HG03432 (cell line): ENCODE data around the gene KIZ.

ENCODE experiments used
- ATAC-seq: cut with Tn5 transposase; IDR thresholded peaks from one replicate; pipeline ENCODE4 v1.9.1; 2021; ENCODE audit warnings: mild to moderate bottlenecking, moderate library complexity; ENCODE audit not compliant: unreplicated experiment

Gene KIZ

DNA sequence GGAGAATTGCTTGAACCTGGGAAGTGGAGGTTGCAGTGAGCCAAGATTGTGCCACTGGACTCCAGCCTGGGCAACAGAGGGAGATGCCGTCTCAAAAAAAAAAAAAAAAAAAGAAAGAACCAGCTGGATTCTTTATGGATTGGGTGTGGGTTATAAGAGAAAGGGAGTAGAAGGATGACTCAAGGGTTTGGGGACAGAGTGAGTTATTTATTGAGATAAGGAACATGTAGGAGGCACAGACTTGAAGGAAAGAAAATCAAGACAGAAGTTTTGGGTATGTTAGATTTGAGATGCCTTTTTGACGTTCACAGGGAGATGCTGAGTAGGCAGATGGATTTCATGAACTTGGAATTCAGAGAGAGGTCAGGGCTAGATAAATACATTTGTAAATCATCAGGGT, 47.6 kb downstream of the KIZ start:
- ATAC-seq: no peak

DNA sequence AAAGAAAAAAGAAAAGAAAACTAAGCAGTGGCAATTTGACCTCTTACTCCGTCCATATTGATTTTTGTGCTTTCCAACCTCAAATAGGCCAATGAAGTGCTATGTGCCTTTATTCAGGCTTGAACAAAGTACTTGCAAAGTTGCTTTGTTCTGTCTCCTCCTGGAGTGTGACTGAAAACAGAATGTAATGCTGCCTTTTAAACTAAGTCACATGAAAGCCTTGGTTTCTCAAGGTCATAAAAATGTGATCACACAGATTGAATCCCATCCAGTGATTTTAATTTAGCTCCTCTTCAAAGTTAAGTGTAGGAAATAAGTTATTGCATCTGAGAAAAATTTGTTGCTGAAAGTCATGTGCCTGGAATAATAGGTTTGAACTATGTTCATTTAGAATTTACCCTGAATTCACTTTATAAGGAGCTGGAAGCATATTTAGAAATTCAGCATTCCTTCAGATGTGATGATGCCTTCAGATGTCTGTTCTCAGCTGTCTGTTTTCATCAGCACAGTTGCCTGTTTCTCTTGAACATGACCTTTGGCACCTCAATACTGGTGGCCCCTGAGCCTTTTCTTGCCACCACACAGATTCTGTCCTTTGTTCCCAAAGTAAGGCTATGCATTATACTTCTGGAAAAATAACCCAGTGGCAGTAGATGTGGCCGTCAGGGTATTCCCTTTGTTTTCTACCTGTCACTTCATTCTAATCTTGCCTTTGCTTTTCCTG, 48.8 kb downstream of the KIZ start:
- no peak for ATAC-seq

DNA sequence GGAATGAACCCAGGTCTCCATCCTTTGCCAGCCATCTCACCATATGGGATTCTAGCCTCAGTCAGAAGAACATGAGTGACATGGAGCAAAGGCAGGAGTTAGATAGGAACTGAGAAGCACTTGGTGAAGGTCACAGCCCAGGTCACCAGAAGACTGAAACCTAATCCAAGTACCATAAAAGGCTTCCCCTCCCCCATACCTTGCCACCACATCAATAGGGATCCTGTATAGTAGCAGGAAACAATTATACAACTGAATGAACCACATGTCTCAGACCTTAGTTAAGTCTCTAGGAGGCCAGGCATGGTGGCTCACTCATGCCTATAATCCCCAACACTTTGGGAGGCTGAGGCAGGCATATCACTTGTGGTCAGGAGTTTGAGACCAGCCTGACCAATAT, 49.6 kb downstream of the KIZ start:
- ATAC-seq: no peak

DNA sequence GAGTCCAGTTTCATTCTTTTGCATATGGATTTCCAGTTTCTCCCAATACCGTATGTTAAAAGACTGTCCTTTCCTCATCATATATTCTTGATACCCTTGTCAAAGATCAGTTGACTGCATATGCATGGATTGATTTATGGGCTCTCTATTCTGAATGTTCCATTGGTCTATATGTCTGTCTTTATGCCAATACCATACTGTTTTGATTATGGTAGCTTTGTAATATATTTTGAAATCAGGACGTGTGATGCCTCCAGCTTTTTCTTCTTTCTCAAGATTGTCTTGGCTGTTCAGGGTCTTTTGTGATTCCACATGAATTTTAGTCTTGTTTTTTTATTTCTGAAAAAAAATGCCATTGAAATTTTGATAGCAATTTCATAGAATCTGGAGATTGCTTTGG, 51.9 kb downstream of the KIZ start:
- no peak for ATAC-seq

DNA sequence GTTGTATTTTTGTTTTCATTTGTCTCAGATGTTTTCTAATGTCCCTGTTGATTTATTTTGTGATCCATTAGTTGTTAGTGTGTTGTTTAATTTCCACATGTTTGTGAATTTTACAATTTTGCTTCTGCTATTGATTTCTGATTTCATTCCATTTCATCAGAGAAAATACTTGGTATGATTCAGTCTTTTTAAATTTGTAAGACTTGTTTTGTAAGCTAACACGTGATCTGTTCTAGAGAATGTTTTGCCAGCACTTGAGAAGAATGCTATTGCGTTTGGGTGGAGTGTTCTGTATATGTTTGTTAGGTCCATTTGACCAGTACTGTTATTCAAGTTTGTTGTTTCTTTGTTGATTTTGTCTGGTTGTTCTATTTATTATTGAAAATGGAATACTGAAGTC, 53.9 kb downstream of the KIZ start:
- ATAC-seq: no peak

DNA sequence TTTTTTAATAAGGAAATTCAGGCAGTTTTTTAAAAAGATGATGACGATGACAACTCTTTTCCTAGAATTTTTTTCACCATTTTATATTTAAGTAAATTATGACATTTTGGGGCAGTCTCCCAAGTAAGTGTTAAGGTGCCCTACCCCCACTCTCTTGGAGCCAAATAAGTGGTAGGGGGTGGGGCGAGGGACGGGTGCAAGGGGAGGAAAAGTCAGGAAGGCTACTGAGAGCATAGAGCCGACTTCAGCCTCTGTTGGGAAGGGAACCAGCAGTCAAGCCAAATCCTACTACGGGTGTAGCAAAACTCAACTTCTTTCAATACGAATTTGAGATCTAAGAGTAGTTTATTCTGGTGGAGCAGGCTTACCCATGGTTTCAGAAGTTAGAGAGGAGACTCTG, 54.4 kb downstream of the KIZ start:
- ATAC-seq: no peak

DNA sequence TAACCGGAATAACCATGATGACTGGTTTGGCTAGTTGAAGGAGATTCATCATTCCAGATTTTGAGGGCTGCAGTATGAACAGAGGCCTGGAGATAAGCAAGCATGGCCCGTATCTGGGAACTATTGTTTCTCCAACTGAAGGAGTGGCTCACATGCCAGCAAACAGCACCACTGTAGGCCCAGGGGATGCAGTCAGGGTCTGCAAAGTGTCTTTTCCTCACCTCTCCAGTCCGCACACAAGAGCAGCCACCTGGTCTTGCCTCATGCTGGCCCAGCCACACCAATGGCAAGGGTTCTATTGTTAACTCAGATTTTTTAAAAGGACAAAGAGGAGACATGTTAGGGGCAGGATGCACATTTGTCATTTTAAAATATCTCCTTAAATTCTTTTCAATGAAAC, 55.1 kb downstream of the KIZ start:
- no peak for ATAC-seq

DNA sequence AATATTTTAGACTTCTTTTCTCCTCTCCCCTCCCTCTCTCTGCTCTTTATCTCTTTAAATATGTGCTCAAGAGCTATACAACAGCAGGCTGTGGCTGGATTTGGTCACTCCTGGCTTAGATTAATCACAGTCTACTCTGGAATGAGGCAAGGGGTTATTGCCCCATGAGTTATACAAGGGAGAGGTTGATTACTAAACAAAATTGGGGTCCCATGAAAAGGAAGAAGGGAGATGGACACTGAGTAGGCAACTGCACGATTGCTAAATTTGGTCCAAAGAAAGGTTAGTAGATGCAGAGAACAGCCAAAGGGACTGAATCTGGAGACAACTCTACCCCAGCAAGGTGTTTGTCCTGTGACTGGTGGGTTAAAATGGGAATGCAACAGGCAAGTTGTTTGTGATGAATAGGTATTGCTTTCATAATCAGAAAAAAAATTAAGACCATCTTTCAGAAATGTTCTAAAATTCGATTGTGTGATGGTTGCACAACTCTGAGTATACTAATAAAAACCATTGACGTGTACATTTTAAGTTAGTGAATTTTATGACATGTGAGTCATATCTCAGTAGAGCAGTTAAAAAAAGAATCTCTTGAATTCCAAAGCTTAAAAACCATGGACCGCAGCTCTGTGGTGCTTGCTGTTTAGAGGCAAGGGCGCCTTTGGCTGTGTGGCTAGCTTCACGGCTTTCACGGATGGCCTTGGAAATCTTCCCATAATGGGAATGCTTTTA, 57.1 kb downstream of the KIZ start:
- no peak for ATAC-seq

DNA sequence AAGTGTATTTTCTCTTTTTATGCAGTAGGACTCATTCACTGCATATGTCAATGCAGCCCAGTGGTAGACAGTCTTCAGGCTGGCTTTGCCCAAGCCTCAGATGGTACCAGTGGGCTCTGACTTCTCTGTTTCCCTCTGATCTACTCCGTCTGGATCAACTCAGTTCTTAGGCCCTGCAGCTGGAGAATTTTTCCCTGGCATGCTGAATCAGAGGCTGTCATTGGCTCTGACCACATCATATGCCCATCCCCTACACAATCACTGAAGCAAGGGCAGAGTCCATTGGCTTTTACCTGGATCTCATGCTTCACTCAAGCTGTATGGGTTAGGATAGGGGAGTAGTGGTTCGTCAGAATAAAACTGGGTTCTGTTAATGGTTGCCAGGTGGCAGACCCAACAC, 57.8 kb downstream of the KIZ start:
- no peak for ATAC-seq

DNA sequence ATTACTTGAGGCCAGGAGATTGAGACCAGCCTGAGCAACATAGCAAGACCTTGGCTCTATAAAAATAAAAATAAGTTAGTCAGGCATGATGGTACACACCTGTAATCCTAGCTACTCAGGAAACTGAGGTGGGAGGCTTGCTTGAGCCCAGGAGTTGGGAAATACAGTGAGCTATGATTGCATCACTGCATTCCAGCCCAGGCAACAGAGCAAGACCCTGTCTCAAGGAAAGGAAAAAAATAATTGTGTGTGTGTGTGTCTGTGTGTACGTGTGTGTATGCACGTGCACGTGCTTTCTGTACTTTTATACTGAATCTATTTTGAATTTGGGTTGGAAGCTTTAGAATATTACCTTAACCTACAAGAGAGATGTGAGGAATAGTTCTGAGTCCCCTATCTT, 58.9 kb downstream of the KIZ start:
- ATAC-seq: no peak

DNA sequence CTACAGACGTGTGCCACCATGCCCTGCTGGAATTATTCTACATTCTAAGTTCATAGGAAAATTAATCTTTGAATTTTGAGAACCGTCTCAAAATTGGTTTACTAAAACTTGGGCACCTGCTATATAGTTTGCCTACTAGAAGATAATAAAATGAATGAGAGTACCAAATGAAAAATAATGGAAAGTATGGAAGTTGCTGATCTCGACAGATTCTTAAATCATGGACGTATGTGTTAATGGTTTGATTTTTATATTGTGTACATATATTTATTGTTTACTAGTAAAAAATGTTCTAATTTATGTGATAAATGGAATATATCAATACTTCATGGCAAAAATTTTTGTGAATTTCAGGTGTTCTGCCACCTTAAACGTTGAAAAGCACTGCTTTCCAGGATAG, 60.0 kb downstream of the KIZ start:
- no peak for ATAC-seq

DNA sequence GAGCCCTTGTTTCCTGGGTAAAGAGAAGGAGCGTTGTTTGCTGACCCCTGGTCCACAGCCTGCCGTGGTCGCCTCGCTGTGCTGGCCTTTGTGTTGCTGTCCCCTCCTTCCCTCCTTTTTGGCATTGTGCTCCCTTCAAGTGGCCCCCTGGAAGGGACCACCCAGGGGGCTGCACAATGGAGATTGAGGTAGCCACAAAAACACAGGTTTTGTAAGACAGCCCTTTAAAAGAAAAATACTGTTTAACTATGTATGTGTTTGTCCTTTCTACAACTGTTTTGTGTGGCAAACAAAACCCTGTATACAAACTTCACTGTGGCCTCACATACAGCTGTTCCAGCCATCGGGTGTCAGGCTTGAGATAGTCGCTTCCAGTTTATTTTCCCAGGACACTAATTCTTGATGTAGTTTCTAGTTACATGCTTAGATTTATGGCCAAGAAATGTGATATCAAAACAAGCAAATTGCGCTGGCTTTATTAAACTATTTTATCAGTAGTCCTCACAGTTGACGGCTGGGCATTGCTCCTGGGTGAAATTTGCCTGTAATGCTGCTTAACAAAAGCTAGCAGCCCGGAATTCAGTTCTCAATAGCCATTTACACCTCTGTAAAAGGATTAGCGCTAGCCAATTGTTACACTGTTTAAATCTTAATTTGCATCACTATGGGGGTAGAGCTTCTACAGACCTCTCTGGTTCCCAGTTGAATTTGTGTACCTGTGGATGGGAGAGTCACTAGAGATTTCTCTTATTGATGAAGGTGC, 64.1 kb downstream of the KIZ start:
- ATAC-seq: no peak

DNA sequence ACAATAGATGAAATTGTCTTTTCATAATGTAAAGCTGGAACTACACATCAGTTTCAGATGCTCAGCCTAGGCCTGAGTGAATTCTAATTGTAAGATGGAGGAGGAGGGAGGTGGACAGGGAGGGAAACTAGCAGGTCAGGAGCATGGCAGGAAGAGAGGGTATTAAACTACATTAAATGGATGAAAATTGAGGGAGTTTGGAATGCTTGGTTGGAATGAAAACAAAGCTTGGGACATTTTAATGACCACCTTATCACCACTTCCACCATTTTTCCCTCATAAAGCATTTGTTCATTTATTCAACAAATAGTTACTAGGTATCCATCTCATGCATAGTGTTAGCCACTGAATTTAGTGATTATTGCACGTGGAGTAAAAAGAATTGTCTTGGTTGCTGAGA, 65.0 kb downstream of the KIZ start:
- no peak for ATAC-seq

DNA sequence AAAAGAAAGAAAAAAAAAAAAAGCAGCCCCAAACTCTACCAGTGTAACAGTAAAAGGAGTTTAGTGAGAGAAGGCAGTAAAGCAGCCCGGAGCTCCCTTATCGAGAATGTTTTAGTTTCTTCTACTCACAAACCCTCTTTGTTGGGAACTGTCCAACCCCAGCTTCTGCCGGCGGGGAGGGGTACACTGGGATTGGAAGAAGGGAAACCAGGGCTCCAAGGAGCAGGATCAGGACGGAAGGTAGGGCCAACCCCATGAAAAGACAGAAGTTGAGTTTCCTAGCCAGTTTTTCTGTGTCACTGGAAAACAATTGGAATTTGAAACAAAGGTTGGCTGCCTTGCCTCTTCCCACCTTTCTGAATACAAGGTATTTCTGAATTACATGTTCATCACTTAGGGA, 66.0 kb downstream of the KIZ start:
- no peak for ATAC-seq

DNA sequence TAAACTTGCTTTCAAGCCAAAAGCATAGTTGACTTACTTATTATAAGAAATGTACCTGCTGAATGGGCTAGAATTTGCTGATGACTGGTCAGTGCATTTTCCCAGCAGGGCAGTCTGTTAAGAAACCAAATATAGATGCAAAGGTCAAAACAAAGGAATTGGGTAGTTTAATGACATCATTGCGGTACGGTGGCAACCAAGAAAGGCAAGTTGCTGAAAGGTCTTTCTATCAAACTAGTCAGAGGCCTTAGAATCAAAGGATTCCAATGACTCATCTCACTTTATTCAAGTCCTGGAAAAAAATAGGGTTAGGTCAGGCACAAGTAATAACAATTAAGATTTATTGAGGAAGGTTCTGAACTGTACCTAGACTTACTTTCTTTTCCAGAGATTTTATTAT, 76.4 kb downstream of the KIZ start:
- ATAC-seq: no peak

DNA sequence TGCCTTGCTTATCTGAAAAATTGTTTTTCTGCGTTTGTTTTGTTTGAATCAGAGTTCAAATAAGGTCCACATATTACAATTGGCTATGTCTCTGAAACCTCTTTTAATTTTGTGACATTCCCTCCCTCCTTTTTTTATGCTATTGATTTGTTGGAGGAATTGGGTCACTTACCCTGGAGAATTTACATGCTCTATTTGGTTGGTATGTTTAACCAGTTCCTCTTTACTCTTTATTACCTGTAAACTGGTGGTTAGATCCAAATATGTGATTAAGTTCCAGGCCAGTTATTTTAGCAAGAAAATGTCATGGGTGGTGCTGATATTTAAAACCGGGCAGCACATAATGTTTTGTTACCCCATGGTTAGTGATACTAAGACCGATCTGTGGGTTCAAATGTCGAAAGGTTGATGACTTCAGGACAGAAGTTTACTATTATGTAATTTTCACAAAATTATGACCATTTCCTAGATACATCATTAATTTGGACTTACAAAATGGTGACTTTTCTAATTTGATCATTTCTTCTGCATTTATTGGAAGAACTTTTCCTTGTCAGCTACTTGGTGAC, 77.3 kb downstream of the KIZ start:
- no peak for ATAC-seq

DNA sequence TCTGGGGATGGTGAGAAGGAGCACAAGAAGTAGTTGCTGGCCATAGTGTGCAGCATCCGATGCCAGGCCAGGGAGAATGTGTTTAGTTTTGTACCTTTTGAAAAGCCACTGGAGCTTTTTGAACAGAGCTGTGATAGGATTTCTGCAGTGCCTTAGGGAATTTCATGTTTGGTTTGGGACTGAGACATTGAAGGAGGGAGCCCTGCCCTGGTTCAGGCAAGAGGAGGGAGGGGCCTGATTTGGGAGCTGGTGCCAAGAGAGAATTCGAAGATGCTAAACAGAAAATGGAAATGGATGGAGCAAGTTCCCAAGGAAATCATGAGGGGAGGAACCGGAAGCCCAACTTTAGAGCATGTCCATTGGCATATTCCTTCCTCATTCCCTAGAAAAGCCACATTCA, 80.7 kb downstream of the KIZ start:
- ATAC-seq: no peak

DNA sequence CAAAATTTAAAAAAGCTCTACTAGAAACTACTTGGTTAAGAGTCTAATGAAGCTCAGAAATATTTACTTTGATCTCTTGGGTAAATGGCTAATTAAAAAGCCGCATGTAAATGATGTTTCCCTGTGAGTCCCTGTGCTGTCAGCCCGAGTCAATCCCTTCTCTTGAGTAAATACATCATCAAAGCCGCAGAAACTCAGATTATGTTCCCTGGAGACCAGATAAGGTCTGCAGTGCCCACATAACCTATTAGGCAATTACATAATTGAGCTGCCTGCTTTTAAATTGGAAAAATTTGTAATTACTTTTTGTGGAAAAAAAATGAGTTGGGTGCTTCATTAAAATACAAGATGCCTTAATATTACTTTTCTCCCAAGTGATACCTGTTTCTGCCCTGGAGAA, 83.1 kb downstream of the KIZ start:
- no peak for ATAC-seq

DNA sequence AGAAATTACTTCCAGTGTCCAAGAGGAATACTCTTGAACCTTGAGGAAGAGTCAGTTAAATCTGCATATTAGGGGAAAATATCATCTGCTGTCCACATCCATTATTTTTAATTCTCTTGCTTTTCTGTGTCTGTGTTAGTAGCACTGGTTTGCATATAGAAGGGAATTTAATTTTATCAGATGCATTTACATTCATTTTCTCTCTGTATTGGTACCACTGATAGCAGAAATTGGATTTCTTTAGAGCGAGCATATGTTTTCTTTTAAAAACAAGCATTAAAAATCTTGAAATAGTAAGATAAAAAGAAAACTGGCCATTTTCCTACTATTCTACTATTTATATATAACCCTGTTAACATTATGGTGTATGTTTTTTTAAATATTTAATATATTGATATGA, 83.8 kb downstream of the KIZ start:
- ATAC-seq: no peak

DNA sequence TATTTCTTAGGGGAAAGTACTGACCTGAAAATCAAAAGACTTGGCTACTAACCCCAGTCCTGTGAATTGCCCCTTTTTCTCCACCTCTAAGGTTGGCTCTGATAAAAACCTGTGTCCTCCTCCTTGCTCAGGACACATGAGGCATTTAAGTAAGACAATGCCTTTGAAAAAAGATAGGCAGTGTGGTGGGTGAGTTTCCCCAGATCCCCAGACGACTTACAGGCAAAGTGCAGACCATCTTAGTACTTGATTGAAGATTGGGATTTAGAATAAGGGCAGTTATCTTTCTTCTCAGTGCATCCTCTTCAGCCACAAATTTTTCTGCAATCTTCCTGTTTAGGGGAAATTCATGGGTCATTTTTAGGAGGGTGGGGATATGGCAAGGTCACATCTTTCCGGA, 87.8 kb downstream of the KIZ start:
- ATAC-seq: no peak

DNA sequence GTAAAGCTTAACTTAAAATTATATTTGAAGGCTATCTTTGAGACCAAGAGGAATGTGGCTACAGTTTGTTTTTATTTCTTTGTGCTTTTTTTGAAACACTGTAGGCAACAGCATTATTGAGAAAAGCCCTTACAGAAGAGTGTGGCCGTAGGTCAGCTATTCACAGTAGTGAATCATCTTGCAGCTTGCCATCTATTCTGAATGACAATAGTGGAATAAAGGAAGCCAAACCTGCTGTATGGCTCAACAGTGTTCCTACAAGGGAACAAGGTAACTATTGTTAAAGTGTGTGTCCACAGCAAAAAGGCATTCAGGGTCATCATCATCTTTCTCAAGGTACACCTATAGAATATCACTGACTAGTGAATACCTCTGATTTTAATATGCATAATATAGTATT, 88.5 kb downstream of the KIZ start:
- ATAC-seq: no peak

DNA sequence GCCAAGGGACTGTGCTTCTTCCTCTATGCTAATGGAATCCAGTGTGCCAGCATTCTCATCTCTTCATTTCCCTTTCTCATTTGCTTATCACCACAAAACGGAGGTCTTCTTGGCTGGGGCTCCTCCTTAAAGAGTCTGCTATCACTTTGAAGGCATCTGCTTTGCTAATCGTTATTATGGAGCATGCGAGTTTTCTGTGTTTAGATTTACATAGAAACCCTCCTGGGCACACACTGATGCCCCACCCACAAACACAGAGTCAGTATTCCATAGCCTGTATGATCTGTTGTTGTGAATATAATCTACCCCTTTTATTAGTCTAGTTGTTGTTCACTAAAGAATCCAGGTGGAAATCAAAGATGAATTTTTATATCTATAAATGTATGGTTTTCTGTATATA, 93.8 kb downstream of the KIZ start:
- ATAC-seq: no peak
